GM11168 (cell line): Measurements from ENCODE around the gene ZNF316.
"Not testable (repeated sequence)": the region's sequence is repeated elsewhere in the genome, so short reads cannot be mapped to it uniquely, and the experiment has no call there.

Experiments used
- in situ Hi-C: fragments of 300-500 bp; cut with MboI; formaldehyde crosslinking; loops from one replicate; pipeline ENCODE4 v1.12.0; 2022; ENCODE audit warnings: low sequenced_read_pairs; ENCODE audit not compliant: unreplicated experiment

ZNF316 gene

DNA sequence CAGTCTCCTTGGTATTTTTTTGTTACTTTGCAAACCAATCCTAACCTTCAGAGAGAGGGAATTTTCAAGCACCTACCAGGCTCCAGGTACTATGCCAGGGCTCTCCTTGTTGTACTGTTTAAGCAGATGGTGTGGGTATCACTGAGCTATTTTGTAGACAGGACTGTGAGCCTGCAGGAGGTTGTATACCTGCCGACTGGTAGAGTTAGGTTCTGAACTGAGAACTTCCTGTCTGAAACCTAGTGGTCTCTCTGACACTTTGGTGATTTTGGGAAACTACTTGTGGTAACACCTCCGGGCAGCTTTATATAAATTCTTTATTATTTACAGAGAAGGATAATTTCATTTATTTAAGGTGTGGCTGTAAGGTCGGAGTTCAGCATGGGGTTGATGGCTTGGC is 17.2 kb upstream of the ZNF316 start:
- in situ Hi-C loops = no loop called here

DNA sequence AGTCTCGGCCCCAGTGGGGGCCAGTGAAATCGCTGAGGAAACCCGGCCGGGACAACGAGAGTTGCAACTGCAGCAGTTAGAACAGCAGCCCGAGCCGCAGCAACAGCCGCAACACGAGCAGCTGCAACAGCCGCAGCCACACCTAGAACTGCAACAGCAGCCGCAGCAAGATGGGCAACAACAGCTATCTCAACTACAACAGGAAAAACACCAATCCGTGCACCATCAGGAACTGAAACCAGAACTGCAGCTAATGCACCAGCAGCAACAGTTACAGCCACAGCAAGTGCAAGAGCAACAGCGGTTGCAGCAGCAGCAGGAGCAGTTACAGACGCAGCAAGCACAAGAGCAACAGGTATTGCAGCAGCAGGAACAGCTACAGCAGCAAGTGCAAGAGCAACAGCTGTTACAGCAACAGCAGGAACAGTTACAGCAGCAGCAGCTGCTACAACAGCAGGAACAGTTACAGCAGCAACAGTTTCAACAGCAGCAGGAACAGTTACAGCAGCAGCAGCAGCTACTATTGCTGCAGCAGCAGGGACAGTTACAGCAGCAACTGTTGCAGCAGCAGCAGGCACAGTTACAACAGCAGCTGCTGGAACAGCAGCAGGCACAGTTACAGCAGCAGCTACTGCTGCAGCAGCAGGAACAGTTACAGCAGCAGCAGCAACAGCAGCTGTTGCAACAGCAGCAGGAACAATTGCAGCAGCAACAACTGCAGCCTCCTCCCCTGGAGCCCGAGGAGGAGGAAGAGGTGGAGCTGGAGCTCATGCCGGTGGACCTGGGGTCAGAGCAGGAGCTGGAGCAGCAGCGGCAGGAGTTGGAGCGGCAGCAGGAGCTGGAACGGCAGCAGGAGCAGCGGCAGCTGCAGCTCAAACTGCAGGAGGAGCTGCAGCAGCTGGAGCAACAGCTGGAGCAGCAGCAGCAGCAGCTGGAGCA is 15.7 kb upstream of the ZNF316 start:
- in situ Hi-C loops = no loop called here

DNA sequence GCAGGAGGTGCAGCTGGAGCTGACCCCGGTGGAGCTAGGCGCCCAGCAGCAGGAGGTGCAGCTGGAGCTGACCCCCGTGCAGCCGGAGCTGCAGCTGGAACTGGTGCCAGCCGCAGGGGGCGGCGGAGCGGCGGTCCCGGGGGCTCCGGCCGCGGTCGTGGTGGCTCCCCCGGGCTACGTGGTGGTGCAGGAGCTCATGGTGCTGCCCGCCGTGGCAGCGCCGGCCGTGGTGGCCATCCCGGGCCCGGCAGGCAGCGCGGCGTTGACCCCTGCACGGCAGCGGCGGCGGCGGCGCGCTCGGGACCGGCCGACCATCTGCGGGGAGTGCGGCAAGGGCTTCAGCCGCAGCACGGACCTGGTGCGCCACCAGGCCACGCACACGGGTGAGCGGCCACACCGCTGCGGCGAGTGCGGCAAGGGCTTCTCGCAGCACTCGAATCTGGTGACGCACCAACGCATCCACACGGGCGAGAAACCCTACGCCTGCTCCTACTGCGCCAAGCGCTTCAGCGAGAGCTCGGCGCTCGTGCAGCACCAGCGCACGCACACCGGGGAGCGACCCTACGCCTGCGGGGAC is 14.9 kb upstream of the ZNF316 start:
- in situ Hi-C loops = no loop called here

DNA sequence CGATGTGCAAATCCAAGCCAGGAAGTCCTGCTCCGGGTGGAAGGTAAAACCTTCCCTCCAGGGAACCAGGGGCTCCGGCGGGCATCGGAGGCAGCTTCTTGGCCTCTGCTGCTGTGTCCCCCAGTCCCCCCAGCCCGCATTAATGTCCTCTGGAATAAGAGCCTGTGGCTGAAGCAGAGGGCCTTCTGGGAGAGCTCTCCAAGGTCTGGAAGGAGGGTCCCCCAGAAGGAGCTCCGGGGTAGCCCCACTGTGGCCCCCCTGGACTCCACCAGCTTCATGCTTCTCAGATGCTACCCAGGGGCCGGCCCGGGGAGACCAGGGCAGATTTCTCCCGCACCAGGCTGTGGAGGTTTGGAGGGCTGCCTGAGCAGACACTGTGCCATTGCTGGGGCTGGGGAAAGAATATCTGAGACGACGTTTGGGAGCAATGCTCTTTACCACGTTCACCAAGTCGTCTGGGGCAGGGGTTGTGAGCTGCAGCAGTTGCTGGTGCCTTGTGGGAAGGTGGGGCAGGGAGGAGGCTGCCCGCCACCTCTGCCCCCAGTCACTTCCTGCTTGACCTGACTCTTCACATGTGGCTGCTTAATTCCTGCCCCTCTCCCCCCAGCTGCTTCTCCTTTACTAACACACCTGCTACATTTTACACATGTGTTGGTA is 13.4 kb upstream of the ZNF316 start:
- in situ Hi-C loops = no loop called here

DNA sequence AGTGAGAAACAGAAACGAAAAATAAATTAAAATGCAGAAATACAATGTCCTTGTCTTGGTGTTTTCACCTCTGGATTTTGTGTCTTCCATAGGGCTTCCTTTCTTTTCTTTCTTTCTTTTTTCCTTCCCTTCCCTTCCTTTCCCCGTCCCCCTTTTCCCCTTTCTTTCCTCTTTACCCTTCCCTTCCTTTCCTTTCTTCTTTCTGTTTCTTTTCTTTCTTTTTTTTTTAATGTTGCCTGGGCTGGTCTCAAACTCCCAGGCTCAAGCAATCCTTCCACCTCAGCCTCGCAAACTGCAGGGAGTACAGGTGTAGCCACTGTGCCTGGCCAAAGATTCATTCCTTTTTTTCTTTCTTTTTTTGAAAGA is 12.9 kb upstream of the ZNF316 start:
- in situ Hi-C loops = no loop called here

DNA sequence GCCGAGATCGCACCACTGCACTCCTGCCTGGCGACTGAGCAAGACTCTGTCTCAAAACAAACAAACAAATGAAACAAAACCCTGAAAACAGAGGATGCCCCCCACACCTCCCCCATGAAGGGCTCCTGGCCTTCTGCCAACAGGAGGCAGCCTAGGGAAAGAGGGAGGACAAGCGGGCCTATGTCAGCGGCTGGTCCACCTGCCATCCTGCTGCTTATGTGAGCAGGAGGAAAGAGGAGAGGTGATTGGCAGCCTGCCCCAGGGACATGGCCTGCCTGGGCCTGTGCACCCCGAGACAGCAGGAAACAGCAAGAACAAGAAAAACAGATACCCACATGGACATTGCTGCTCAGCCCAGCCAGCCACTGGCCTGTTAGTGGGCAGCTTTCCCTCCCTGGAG is 9.1 kb upstream of the ZNF316 start:
- in situ Hi-C loops = no loop called here

DNA sequence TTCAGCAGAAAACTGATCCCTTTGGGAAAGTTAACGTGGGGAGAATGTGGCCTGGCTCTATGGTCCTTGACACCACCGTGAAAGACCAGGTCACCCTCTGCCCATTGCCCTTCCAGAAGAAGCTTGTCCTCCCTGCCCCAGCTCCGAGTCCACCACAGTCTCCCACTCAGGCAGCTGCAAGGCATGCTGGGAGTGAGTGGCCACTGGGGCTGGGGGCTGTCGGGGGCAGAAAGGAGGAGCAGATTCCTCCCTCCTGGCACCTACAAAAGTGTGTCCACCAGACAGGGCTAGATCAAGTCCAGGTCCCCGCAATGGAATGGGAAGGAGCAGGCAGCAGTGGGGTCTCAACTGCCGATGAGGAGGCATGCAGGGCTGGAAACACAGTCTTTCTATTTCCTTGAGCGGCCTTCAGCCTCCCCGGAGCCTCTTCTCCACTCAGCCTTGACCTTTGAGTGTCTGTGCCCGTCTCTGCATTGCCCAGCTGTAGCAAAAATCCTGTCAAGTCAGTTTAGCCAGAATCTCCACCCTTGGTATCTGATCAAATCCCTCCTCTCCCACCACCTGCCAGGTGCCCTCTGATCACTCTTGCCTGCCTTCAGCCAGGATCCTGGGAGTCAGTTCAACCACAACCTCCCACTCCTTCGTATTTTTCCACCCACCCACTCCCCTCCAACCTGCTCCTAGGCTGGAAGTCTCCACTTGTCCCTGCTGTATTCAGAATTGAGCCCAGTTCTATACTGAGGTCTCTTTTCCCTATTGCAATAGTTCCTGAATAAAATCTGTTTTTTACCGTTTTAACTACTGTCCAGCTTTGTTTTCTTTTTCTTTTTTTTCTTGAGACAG is 6.9 kb upstream of the ZNF316 start:
- in situ Hi-C loops = no loop called here

DNA sequence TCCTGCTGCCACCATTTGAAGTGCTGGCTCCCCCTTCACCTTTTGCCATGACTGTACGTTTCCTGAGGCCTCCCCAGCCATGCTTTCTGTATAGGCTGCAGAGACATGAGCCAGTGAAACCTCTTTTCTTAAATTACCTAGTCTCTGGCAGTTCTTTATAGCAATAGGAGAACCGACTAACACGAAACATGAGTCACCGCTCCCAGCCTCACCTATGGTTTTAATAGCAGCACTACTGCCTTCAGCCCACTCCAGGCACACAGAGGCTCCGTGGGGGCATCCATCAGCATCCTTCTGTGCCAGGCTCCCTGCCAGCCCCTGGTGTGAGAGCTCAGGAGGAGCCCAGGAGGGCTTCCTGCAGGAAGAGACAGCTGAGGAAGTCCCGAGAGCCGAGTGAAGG is 5.5 kb upstream of the ZNF316 start:
- in situ Hi-C loops = no loop called here

DNA sequence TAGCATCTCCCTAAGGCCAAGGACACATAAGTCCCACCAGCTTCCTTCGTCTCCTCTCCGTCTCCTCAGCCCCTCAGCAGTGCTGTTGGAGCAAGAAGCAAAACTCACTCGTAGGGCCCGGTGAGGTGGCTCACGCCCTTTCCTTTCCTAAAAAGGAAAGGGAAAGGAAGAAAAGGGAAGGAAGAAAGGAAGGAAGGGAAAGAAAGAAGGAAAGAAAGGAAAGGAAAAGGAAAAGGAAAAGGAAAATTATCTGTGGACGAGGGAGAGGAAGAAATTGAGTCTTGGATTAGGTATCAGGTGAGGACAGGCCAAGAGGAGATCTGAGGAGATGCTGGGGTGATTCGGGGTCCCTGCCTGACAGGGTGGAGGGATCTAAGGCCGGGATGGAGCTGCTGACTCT is 3.1 kb upstream of the ZNF316 start:
- in situ Hi-C loops = no loop called here

DNA sequence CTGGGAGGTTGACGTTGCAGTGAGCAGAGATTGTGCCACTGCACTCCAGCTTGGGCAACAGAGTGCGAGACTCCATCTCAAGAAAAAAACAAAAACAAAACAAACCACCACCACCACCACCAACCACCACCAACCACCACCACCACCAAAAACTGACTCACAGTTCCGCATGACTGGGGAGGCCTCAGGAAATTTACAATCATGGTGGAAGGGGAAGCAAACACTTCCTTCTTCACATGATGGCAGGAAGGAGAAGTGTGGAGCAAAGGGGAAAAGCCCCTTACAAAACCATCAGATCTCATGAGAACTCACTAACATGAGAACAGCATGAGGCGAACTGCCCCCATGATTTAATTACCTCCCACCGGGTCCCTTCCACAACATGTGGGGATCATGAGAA is 2.1 kb upstream of the ZNF316 start:
- in situ Hi-C loops = not testable (repeated sequence)

DNA sequence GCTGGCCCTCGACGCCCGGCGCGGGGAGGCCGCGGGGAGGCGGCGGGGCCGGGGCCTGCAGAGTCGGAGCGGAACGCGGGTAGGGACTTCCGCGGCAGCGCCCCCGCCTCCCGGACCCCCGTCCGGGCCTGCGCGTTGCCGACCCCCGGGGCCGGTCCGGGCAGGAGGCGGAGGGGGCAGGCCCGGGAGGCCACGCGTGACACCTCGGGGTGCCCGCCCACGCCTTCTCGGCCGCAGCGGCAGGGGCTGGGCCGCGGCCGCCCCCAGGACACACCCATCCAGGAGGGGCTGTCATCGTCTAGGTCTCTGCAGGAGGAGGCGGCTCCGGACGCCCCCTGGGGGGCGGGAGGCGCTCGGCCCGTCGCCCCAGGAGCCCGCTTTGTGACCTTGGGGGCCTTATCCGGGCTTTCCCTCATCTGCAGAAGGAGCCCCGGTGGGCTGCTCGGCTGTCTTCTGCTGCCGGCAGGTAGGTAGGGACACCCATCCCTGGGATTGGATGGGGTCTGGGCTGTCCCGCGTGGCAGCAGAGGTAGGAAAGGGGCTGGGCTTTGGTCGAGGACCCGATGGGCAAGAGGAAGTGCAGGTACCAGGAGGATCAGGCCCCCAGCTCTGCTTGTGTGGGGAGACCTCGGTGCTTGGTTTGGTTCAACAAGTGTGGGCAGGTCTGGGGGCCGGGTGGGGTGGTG is 569 bp downstream of the ZNF316 start:
- in situ Hi-C loops = no loop called here

DNA sequence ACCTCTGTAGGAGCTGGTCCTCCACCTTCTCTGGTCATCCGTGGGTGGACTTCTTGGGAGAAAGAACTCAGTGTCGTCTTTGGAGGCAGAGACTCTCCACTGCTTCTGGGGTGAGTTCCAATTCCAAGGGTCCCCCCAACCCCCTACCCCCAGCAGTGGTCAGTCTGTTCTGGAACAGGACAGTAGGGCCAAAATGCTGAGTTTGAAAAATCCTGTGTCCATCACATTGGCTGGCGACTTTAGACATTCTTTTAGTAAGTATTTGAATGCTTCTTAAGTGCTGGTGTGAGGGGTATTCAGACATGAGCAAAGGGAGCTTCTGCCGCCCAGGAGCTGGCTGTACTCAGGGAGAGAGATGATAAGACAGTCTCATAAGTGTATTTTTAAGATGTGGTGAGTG is 1.9 kb downstream of the ZNF316 start:
- in situ Hi-C loops = no loop called here

DNA sequence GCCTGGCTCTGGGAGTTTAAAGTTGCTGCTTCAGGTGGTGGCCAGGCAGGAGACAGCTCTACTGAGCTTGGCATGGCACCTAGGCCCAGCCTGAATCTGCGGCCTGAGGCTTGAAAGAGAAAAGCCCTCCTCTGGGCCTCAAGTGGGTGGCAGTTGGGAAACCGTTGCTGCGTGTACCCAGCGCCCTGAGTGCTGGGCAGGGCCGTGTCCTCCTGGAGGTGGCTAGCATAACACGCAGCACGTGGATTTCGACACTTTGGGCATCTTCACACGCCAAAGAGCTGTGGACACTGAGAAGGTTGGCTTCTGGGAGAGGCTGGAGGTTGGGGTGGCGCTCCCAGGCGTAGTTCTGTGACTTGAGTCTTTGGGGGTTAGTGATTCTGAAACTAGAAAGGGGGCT is 2.5 kb downstream of the ZNF316 start:
- in situ Hi-C loops = no loop called here

DNA sequence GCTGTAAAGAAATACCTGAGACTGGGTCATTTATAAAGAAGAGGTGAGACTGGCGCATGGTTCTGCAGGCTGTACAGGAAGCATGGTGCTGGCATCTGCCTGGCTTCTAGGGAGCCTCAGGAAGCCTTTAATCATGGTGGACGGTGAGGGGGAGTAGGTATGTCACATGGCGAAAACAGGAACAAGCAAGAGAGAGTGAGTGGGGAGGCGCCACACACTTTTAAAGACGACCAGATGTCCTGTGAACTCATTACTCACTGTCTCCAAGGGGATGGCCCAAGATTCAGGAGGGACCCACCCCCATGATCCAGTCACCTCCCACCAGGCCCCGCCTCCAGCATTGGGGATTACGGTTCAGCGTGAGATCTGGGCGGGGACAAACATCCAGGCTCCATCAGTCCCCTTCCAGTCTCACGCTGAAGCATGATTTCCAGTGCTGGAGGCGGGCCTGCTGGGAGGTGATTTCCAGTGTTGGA is 3.2 kb downstream of the ZNF316 start:
- in situ Hi-C loops = no loop called here

DNA sequence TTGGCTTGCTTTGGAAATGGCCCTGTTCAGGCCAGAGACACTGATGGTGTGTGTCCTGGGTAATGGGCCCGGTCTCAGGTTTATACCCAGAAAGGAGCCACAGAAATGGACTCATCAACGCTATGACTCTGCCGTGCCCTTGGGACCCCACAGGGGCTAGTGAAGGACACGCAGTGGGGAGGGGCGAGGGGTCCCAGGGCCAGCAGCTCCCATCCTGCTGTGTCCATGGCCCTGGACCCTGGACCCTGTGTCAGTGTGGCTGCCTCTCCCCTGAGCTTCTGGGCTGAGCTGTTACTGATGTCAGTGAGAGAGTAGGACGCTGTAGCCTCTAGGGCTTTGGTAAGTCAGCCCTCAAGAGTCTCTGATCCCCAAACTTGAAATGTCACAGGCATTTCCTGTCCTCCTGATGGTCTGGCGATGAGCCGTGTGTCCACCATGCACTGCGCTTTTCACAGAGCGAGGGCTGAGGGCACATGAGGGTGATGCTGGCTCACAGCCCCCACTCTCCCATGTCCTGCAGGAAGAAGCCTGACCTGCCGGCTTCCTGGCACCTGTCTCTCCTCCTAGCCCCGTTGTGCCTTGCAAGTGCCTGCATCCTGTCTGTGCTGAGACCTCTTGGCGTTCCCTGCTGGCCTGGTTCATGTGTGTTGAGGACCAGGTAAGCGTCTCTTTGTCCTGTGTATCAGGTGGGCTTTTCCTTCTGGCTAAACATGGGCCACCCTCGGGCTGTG is 4.4 kb downstream of the ZNF316 start:
- in situ Hi-C loops = no loop called here

DNA sequence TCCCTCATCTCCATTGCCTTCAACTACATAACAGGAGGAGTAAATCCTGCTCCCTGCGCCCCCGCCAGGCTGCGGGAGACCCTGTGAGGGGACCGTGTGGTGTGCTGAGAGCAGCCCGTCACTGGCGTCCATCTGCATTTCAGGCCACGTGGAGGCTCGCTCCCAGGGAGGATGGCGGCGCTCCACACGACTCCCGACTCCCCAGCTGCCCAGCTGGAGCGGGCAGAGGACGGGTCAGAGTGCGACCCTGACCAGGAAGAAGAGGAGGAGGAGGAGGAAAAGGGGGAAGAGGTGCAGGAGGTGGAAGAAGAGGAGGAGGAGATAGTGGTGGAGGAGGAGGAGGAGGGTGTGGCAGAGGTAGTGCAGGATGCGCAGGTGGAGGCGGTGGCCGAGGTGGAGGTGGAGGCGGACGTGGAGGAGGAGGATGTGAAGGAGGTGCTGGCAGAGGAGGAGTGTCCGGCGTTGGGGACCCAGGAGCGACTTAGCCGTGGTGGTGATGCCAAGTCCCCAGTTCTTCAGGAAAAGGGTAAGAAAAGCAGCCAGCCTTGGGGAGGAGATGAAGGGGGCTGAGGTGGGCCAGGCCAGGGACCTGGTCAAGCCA is 5.2 kb downstream of the ZNF316 start:
- in situ Hi-C loops = no loop called here

DNA sequence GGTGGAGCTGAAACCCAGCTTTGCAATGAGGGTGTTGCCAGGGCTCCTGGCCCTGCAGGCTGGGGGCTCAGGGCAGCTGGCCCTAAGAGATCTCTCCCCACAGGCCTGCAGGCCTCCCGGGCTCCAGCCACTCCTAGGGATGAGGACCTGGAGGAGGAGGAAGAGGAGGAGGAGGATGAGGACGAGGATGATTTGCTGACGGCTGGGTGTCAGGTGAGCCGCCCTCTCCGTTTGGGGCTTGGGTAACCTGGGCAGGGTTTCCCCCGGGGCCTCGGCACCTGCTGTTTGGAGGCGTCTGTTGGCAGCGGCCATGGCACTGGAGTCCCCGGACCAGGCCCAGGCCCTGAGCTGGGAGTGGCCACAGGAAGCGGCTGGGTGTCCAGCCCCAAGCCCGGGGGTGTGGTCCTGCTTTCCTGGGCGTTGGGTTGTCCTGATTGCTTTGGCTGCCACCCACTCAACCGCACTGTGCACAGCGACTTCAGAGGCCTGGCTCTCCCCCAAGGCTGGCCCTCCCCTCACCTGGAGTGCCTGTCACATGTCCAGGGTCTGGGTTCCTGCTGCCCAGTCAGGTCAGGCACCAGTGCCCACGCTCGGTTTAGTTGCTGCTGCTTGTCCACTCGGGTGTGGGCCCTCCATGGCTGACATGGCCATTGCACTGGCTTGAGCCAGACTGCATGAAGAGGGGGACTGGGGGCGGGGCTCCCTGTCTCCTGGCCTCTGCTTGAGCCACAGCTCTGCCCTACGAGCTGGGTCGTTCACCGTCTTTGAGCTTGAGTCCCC is 5.9 kb downstream of the ZNF316 start:
- in situ Hi-C loops = no loop called here
